Activated CD4-positive, CD25-positive, alpha-beta regulatory T cell treated with anti-CD3 and anti-CD28 coated beads, Interleukin-2, amount 50 U/mL, for 24 hours (primary cell): ENCODE data around the gene EPHA8.

Experiments
- ATAC-seq, 2 donors: fragments of 150-1000 bp; cut with Tn5 transposase; one replicate each; pipeline ENCODE4 v1.10.0; 2021; ENCODE audit warnings: mild to moderate bottlenecking in 1 of 2, moderate library complexity in 1 of 2

EPHA8 gene

DNA sequence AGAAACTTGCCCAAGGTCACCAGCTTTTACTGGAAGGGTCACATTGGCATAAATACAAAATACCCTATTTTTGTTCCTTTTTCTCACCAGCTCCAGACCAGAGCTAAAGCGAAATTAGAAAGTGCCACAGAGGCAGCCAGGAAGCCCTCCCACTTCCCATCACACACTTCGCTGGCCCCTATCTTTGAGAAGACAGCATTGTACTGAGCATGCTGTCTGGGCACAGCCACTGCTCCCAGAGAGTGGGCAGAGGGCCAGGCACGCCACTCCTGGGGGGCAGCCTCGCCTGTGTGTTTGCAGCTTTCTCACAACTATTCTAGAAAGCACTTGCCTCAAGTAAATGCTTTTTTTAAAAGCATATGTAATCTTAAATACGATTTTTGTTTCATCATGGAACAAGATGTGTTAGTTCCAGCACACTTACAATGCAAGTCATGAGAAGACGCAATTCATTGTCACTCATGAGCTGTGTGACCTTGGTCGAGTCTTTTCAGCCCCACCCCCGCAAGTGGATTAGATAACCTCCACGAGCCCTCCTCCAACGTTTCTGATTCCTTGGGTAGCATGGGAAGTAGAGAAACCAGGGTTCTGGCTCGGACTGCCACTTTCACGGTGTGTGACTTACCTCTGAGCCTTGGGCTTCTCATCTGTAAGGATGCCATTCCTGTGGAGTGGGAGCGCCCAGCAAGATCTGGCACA, 25.7 kb upstream of the EPHA8 start:
- no peak for ATAC-seq

DNA sequence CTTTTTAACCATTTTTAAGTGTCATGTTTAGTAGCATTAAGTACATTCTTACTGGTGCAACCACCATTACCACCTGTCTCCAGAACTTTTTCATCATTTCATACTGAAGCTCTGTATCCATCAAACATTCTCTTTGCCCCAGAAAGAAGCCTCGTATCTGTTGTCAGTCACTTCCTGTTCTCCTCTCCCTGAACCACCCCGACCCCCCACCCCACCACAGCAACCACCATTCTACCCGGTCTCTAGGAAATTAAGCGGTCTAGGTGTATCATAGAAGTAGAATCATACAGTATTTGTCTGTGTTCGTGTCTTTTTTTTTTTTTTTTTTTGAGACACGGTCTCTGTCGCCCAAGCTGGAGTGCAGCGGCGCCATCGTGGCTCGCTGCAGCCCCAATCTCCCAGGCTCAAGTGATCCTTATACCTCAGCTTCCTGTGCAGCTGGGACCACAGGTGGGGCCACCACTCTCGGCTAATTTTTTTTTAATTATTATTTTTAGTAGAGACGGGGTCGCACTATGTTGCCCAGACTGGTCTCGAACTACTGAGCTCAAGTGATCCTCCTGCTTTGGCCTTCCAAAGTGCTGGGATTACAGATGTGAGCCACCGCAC, 23.7 kb upstream of the EPHA8 start:
- no peak for ATAC-seq

DNA sequence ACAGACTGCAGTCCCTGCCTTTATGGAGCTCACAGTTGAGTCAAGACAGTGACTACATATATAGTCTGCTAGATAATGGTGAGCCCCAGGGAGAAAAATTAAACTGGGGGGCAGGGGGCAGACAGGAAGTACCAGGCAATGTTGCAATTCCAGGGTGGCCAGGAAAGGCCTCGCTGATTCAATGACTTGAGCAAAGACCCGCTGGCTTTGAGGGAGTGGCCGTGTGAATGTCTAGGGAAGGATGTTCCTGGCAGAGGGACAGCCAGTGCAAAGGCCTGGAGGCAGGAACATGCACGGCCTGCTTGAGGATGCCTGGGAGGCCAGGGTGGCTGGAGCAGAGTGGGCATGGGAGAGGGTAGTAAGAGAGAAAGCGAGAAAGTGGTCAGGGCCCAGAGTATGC, 23.0 kb upstream of the EPHA8 start:
- no peak for ATAC-seq

DNA sequence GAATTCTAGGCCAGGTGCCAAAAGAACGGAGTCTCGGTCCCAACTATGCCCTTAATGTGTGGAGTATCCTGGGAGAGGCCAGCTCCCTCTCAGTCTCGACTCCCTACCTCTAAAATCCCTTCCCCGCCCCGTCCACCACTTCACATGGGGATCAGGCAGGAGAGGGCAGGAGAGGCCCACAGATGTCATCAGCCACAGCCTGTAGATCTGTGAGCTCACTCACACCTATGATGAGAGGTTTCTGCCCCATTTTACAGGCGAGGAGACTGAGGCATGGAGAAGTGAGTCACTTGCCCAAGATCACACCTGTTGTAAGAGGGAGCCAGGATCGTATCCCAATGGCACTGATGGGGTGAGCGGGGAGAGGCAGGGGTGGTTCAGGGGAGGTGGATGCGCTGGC, 20.4 kb upstream of the EPHA8 start:
- ATAC-seq: no peak

DNA sequence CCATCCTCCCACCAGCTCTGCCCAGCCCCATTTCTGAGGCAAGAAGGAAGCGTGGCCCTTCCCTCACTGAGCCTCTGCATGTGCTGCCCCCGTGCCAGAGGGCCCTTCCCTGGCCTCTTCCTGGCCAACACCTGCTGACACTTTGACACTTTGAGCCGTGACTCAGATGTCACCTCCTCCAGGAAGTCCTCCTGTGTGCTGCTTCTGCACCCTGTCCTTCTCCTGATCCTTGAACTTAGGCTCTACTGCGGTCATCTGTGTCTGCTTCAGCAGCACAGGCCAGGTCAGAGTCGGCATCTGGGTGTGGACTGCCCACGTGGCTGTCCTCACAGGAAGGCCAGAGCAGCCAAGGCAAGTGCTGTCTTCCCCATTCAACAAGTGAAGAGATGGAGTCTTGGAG, 19.6 kb upstream of the EPHA8 start:
- ATAC-seq: no peak

DNA sequence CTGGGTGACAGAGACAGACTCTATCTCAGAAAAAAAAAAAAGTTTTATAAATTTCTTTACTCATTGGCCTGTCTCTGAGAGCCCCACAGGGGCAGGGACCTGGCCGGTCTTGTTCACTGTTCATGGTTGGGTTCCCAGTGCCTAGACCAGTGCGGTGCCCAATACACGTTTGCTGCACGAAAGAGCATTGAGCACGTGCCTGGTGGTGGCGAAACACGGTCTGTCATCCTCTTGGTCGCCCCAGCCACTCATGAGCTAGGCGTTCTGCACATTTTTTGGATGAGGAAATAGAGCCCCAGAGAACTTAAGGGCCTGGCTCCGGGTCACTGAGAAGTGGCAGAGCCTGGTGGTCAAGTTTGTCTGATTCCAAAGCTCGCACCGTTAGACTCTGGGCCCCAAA, 18.7 kb upstream of the EPHA8 start:
- no peak for ATAC-seq

DNA sequence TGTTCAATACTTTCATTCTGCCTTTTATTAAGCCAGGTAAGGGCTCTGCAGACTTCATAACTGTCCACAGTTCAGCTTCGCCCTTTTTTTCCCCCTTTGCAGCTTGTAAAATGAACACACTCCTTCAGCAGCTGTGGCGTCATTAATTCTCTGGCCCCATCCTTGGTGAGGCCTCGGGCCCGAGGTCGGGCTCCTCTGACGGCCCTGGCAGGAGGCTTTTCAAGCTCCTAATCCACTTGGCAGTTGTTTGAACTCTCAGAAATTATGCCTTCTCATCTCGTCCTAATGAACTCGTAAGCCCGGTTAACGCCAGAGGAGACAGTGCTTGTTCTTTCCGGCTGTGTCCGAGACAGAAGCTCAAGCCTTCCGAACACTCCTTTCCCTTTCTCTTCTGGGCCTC, 18.1 kb upstream of the EPHA8 start:
- ATAC-seq: no peak

DNA sequence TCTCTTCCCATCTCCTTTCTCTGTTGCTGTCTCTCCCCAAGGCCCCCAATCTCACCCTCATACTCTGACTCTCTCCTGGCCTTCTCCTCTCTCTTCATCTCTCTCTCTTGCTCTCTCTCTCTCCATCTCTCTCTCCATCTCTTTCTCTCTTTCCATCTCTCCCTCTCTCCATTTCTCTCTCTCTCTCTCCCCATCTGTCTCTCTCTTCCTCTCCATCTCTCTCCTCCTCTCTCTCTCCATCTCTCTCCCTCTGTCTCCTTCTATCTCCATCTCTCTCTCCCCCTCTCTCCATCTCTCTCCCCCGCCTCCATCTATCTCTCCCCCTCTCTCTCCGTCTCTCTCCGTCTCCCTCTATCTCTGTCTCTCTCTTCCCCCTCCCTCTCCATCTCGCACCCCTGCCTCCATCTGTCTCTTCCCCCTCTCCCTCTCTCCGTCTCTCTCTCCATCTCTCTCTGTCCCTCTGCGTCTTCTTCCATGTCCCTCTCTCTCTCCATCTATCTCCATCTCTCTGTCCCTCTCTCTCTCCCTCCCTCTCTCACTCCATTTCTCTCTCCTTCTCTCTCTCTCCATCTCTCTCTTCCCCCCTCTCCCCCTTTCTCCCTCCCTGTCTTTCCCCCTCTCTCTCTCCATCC, 16.0 kb upstream of the EPHA8 start:
- ATAC-seq: no peak

DNA sequence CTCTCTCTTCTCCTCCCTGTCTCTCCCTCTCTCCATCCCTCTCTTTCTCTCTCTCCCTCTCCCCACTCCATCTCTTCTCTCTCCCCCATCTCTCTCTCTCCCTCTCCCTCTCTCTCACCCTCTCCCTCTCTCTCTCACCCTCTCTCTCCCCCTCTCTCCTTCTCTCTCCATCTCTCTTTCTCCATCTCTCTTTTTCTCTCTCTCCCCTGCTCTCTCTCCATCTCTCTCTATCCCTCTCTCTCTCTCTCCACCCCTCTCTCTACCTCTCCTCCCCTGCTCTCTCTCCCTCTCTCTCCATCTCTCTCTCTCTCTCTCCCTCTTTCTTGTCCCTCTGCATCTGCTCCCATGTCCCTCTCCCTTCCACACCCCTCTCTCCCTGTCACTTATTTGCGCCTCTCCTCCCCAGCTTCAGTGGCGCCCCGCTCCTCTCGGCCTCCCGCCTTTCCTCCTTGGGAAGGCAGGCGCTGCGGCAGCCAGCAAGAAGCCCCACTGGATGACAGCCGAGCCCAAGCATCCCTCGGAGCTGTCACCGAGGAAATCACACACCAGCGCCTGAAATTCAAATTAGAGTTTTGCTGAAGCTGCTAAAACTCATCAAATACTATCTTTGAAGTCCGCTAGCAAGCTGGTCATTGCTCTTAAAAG, 15.3 kb upstream of the EPHA8 start:
- no peak for ATAC-seq

DNA sequence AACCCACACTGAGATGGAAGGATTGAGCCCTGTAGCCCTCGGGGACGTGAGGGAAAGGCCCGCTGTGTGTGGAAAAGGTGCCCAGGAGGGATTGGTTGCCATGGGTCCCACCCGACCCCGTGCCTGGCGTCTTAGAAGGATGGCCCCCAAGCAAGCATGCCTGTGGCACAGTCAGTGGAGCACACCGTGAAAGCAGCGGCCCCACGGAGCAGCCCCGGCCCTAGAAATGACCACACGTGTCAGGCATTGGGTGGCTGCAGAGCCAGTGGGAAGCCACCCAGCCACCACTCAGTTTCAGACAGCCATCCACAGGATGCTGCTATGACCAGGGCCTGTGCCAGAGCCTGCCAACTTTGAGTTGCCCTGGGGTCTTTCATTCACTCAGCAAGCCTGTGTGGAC, 13.3 kb upstream of the EPHA8 start:
- no peak for ATAC-seq

DNA sequence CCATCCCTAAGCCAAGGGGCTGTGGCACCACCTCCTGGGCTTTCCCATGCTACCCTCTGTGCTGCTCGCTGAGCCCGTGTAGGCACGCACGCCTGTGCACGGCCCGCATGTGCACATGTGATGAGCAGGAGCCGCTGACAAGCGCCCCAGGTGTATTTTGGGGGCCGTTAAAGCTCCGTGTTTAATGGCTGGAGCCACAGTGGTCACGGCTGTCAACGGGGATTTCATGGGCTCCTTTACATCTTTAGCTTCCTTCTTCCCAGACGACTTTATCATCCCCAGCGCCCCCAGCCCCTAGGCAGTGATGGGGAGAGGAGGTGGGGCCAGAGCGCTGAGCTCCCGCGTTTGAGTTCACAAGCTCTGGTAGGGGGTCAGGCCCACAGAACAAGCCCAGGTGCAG, 11.7 kb upstream of the EPHA8 start:
- no peak for ATAC-seq

DNA sequence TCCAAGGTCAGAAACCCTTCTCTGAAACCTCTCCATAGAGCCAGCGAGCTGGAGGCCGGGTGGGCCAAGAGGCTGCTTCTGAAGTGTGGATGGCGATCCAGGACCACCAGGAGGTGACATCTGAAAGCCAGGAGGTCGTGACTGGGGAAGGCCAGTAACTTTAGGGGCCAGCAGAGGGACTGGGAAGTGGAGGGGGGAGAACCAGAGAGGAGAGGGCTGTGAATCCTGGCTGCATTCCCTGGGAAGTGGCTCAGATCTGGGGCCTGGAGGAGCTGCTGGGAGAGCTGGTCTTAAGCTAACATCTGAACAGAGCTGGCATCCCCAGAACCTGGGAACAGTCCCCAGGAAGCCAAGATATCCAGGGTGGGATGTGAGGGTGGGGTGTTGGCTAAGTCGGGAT, 11.3 kb upstream of the EPHA8 start:
- ATAC-seq: no peak

DNA sequence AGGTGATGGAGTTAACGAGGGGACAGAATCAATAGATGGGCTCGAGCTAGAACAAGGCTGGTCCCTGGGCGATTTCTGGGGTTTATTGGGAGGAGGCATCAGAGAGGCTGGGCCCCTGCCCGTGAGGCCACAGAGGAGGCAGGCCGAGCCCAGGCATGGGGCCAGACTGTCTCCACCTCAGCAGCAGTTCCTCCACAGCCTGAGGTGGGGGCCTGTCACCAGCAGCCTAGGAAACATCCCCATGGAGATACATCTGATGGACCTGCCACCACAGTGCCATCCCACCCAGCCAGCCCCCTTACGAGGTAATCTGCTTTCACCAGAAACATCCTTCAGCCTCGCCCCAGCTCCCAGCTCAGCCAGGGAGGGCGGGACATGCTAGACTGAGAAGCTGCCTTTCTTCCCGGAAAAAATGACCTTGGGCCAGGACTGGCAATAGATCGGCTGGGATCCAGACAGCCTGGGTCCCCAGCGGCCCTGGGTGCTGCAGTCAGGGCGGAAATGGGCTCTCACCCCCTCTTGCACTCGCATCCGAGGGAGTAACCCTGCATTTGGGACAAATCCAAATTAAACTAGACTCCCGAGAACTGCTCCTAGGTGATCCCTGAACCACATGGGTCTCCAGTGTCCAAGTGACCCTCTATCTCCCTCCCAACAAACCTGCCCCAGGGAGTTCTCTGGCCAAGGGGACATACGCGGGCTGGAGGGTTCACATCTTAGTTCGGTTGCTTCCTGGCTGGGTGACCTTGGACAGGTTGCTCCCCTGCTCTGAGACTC, 10.0 kb upstream of the EPHA8 start:
- ATAC-seq: no peak

DNA sequence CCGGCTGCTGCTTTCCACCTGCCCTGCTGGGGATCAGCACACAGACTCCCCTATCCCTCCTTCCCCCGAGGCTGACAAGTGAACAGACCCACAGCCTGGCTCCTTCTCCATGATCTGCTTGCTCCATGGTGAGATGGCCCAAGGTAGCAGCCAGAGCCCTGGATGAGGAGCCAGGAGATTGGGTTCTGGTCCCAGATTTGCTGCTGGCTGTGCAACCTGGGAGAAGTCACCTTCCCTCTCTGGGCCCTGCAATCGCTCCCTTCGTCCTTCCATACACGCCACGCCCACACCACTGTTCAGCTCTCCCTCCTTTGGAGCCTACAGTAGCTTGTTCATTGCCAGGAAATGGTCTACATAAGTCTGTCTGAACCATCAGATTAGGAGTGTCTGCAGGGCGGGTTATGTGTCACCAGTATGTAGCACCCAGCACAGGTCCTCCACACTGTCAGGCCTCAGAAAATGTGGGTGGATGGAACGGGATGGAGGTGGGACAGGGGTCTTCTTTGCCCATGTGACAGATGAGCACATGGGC, 9.2 kb upstream of the EPHA8 start:
- no peak for ATAC-seq

DNA sequence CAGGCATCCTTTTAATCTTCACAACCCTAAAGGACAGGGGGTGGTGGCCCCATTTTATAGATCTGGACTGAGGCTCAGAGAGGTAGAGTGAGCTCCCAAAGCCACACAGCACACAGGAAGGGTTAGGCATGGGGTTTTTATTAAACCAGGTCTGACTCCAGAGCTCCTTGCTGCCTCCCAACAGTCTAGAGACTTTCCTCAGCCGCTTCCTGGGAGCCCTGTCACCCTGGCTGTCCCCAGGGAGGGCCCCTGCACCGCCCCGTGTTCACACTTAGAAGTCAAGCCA, 8.0 kb upstream of the EPHA8 start:
- no peak for ATAC-seq

DNA sequence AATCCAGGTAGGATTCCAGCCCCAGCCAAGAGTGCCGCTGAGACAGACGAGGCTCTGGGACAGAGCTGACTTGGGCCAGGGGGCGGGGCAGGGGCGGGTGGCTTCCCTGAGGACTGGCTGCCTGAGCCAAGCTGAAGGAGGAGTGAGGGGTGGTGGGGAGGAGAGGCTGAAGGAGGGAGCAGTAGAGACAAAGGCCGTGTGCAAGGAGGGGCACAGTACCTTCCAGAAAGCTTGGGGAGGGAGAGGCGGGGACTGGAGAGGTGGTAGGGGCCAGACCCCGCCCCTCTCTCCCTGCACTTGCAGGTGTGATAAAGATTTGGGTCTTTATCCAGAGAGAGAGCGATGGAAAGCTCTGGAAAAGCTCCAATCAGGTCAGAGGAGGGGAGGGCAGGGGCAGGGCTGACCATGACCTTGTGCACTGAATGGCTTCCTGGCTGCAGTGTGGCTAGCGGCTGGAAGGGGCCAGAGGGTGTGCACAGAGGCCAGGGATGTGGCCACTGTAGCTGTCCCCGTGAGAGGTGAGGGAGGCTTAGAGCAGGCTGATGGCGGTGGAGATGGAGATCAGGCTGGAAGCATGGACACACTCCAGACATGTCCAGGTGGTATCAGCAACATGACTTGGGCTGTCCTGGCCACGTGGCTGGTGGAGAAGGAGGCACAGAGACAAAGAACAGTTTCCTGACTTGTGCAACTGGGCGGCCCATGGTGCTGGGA, 6.7 kb upstream of the EPHA8 start:
- ATAC-seq: no peak

DNA sequence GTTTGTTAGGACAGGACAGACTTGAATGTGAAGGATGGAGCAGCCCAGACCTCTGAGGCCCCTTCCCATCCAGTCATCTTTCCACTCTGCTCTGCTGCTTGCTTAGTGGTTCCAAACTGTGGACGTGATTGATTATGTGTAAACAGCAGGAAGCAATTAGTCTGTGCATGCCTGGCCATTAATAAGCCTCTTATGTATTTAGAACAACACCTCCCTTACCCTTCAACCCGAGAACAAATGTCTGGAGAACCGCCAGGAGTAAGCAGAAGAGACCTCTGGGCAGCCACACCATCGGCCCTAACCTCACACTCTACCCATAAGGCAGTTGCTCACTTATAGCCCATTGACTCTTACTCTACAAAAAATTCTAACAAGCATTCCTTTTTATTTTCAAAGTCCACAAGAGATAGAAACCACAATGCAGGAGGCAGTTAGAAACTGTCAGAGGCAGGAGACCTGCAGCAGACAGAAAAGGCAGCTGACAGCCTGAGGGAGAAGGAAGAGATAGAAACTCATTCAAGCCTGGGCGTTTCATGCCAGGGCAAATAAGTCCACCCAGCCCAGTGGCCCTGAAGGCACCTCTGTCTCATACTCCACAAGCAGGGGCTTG, 5.8 kb upstream of the EPHA8 start:
- no peak for ATAC-seq

DNA sequence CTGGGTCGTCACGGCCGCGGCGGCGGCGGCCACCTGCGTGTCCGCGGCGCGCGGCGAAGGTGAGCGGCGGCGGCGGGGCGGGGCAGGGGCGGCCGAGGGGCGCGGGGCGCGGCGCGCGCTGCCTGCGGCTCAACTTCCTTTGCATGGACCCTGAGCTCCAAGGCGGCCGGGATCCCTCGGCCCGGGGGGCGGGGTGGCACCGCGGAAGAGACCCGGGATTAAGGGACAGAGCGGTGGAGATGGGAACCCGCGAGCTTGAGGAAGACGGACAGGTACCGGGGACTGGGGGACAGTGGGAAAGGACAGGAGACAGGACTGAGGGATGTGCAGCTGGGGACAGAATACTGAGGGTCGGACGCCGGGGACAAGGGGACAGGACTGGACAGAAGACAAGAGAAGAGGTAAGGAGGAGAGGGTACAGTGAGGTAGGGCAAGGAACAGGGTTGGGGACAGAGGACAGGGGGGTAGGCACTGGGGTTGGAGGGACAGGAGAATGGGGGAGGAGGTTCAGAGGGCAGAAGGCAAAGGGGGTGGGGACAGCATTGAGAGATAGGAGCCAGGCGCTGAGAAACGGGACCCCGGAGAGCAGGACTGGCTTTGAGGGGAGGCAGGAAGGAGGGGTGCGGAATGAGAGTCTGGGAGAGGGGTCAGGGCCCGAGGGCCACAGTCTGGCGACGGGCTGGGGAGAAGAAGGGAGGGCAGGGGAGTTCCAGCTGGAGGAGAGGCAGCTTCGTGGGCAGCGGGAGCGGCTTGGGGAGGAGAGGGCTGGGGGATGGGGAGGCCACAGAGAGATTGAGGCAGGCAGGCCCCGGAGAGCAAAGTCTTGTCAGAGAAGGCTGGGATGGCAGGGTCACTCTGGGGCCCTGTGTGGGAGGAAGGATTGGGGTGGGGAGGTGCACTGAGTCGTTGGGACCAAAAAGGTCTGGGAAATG, 648 bp downstream of the EPHA8 start:
- no peak for ATAC-seq

DNA sequence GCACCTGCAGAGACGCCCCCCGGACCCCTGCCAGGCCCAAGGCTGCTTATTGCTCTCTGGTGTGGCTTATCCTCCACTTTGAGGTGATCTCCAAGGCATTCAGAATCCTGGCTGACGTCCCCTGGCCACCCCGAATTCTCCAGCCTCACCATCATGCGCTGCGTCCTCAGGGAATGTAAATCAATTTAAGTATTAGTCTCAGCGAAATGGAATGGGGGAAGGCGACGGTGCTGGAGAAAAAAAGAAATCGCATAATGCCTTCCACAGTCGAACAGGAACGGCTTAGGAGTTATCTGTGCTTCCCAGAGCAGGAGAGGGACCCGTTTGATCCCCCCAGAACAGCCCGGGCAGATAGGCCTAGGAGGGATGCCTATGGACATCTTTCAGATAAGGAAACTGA, 2.9 kb downstream of the EPHA8 start:
- ATAC-seq: no peak

DNA sequence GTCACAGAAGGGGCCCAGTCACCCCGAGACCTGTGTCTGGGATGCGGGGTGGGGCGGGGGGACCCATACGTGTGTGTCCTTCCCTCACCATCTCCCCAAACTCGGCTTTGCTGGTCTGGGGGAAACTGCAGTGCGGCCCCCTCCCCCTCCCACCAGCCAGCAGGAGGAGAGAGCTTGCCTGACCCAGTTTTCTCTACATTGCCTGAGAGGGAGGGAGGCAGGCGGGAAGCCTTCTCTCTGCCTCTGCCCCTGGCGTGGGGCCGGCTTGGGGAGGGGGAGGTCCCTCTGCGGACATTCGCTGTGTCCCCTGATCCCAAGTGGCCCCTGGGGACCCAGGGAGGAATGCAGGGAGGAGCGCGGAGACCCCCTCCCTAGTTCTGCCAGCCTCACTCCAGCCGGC, 3.9 kb downstream of the EPHA8 start:
- no peak for ATAC-seq

DNA sequence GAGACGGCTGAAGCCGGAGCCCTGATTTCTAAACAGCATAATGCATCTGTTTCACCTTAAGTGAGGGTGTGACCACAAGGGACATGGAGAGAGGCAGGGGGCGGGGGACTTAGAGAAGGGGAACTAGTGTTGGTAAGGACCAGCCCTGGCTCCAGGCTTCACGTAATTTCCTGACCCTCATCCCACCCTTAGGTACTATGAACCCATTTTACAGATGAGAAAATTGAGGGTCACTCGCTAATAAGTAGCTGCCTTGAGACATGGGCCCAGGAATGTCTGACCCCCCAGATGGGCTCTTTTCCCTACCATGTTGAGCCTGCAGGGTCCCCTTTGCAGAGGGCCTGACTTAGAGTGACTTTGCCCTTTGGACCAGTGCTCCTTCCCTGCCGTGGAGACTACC, 4.7 kb downstream of the EPHA8 start:
- no peak for ATAC-seq
